Central memory CD8-positive, alpha-beta T cell (primary cell): Measurements from ENCODE around the gene TMEM69.
"Not testable (repeated sequence)": the region's sequence is repeated elsewhere in the genome, so short reads cannot be mapped to it uniquely, and the experiment has no call there.

Experiments
- ATAC-seq: fragments of 150-1000 bp; cut with Tn5 transposase; replicated peaks from 2 replicates; pipeline ENCODE4 v1.10.0; 2022; ENCODE audit warnings: mild to moderate bottlenecking, moderate FRiP score, moderate number of reproducible peaks; ENCODE audit not compliant: poor library complexity, severe bottlenecking; ENCODE audit errors: extremely low read depth
- DNase-seq, 2 donors: peaks; one replicate each; pipeline ENCODE4 v3.0.0; 2021; ENCODE audit warnings: low spot score in 2 of 2
- H3K27ac Mint-ChIP-seq: one replicate; pipeline ENCODE4 v1.8.0; 2022; ENCODE audit warnings: low read depth, mild to moderate bottlenecking, moderate library complexity, mixed read lengths
- H3K27me3 Mint-ChIP-seq: one replicate; pipeline ENCODE4 v1.8.0; 2022; ENCODE audit warnings: mixed read lengths
- H3K36me3 Mint-ChIP-seq: one replicate; pipeline ENCODE4 v1.8.0; 2022; ENCODE audit warnings: mild to moderate bottlenecking, moderate library complexity, mixed read lengths; ENCODE audit not compliant: insufficient read depth
- H3K4me1 Mint-ChIP-seq: one replicate; pipeline ENCODE4 v1.8.0; 2022; ENCODE audit warnings: mixed read lengths
- H3K4me3 Mint-ChIP-seq: one replicate; pipeline ENCODE4 v1.8.0; 2022; ENCODE audit warnings: mild to moderate bottlenecking, moderate library complexity, mixed read lengths
- H3K9me3 Mint-ChIP-seq: one replicate; pipeline ENCODE4 v1.8.0; 2022; ENCODE audit warnings: mixed read lengths

TMEM69 gene

GRCh38 chr1:45722809-45723208, 34.8 kb downstream of the TMEM69 start:
- DNase-seq, result no peak
- H3K9me3 Mint-ChIP-seq, result no peaks in the 10 kb centered on the region
- H3K4me3 Mint-ChIP-seq, result no peak overlapping the region
- H3K36me3 Mint-ChIP-seq, result peaks cover 12% of the 10 kb centered on the region
- ATAC-seq, result no peak
- H3K4me1 Mint-ChIP-seq, result no peaks in the 10 kb centered on the region
- H3K27me3 Mint-ChIP-seq, result no peaks in the 10 kb centered on the region
- H3K27ac Mint-ChIP-seq, result no peak overlapping the region

- H3K36me3 Mint-ChIP-seq, result peaks cover 12% of the 10 kb centered on the region
- no peak overlapping the region for H3K4me3 Mint-ChIP-seq
- no peak overlapping the region for H3K27ac Mint-ChIP-seq
- no peaks in the 10 kb centered on the region for H3K9me3 Mint-ChIP-seq
- H3K27me3 Mint-ChIP-seq, result no peaks in the 10 kb centered on the region
- DNase-seq (no peak), ATAC-seq (no peak)
- no peaks in the 10 kb centered on the region for H3K4me1 Mint-ChIP-seq
Measured at GRCh38 chr1:45723248-45723930, 35.4 kb downstream of the TMEM69 start.

GRCh38 chr1:45726007-45726406, 38.0 kb downstream of the TMEM69 start:
- H3K4me1 Mint-ChIP-seq, H3K27ac Mint-ChIP-seq, H3K4me3 Mint-ChIP-seq, ATAC-seq, H3K9me3 Mint-ChIP-seq, DNase-seq, H3K27me3 Mint-ChIP-seq: not testable (repeated sequence)
- H3K36me3 Mint-ChIP-seq, result peaks cover 12% of the 10 kb centered on the region

GRCh38 chr1:45730075-45730779, 42.2 kb downstream of the TMEM69 start:
- no peak for DNase-seq
- Mint-ChIP-seq H3K27me3 (no peaks in the 10 kb centered on the region), H3K4me3 (no peak overlapping the region), H3K4me1 (peaks cover 10% of the 10 kb centered on the region), H3K27ac (no peak overlapping the region), H3K9me3 (no peaks in the 10 kb centered on the region), H3K36me3 (peaks cover 15% of the 10 kb centered on the region)
- ATAC-seq, result no peak

DNA sequence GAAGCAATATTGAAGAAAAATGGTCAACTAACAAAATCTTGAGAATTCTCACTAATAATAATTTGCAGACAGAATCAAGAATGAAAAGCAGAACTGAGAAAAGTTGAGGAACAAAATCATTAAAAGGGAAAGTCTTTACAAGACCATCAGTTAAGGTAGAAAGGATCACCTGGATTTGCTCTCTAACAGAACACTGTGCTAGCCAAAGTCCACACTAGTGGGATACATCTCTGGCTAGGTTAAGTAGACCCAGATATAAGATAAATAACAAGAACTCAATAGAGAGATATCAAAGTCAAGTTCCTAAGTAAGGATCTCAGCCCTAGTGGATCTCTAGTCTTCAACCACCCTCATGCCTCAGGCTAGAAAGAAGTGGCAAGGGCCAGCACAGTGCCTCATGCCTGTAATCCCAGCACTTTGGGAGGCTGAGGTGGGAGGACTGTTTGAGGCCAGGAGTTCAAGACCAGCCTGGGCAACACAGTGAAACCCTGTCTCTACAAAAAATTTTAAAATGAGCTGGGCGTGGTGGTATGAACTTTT, 42.9 kb downstream of the TMEM69 start:
- no peak overlapping the region for H3K27ac Mint-ChIP-seq
- H3K4me3 Mint-ChIP-seq, result no peak overlapping the region
- DNase-seq, result no peak
- no peaks in the 10 kb centered on the region for H3K27me3 Mint-ChIP-seq
- peaks cover 15% of the 10 kb centered on the region for H3K36me3 Mint-ChIP-seq
- no peak for ATAC-seq
- H3K4me1 Mint-ChIP-seq, result peaks cover 10% of the 10 kb centered on the region
- H3K9me3 Mint-ChIP-seq, result no peaks in the 10 kb centered on the region

- Mint-ChIP-seq H3K4me3 (no peak overlapping the region), H3K27ac (no peak overlapping the region), H3K27me3 (no peaks in the 10 kb centered on the region), H3K4me1 (peaks cover 27% of the 10 kb centered on the region), H3K9me3 (no peaks in the 10 kb centered on the region), H3K36me3 (peaks cover 26% of the 10 kb centered on the region)
- no peak for ATAC-seq
- DNase-seq, result no peak
Measured at GRCh38 chr1:45739137-45739536, 51.2 kb downstream of the TMEM69 start.

DNA sequence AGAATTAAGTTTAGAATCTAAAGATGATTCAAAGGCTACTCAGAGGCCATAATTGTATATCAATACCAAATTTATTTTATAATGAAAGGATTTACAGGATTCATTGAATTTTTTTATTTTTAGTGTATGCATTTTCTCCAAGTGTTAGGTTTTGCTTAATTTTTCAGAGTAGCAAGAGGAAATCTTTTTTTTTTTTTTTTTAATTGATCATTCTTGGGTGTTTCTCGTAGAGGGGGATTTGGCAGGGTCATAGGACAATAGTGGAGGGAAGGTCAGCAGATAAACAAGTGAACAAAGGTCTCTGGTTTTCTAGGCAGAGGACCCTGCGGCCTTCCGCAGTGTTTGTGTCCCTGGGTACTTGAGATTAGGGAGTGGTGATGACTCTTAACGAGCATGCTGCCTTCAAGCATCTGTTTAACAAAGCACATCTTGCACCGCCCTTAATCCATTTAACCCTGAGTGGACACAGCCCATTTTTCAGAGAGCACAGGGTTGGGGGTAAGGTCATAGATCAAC, 51.7 kb downstream of the TMEM69 start:
- H3K36me3 Mint-ChIP-seq, result peaks cover 30% of the 10 kb centered on the region
- H3K27ac Mint-ChIP-seq, H3K9me3 Mint-ChIP-seq, ATAC-seq, H3K27me3 Mint-ChIP-seq, H3K4me3 Mint-ChIP-seq, DNase-seq: not testable (repeated sequence)
- peaks cover 30% of the 10 kb centered on the region for H3K4me1 Mint-ChIP-seq
